Measurements from ENCODE around the gene LRRIQ3. TPM values are rescaled to one million over a fixed set of nuclear protein-coding genes. Genes with fewer than 3 reads are reported as not detected.

The LRRIQ3 gene
- polyA plus RNA-seq, 1 donor: 1.1 TPM

GRCh38 chr1:74012583-74012982 is 185.4 kb downstream of the LRRIQ3 start:
- Histone ChIP-seq H3K4me1 (ENCODE audit: control insufficient read depth, insufficient read depth, low read length) (no peaks in the 10 kb centered on the region), H3K4me3 (ENCODE audit: low read length) (no peak overlapping the region), H3K27ac (ENCODE audit: low read length) (no peak overlapping the region), H3K27me3 (ENCODE audit: control insufficient read depth, insufficient read depth, low read length) (no peaks in the 10 kb centered on the region), H3K9me3 (ENCODE audit: control insufficient read depth, low read depth, low read length) (no peaks in the 10 kb centered on the region), H3K36me3 (ENCODE audit: control insufficient read depth, insufficient read depth, low read length) (no peaks in the 10 kb centered on the region)
- WGBS (ENCODE audit: insufficient coverage, low lambda C conversion rate): 60% methylated on average over 1 of the region's 1 CpG
- no peak for DNase-seq

- no peaks in the 10 kb centered on the region for H3K27me3 ChIP-seq (ENCODE audit: control insufficient read depth, insufficient read depth, low read length)
- H3K4me1 ChIP-seq (ENCODE audit: control insufficient read depth, insufficient read depth, low read length): no peaks in the 10 kb centered on the region
- no peaks in the 10 kb centered on the region for H3K9me3 ChIP-seq (ENCODE audit: control insufficient read depth, low read depth, low read length)
- no peak overlapping the region for H3K27ac ChIP-seq (ENCODE audit: low read length)
- no peak for DNase-seq
- no peaks in the 10 kb centered on the region for H3K36me3 ChIP-seq (ENCODE audit: control insufficient read depth, insufficient read depth, low read length)
- H3K4me3 ChIP-seq (ENCODE audit: low read length): no peak overlapping the region
These were observed 186.2 kb downstream of the LRRIQ3 start for GRCh38 chr1:74011736-74012135.

GRCh38 chr1:74010206-74010605 is 187.8 kb downstream of the LRRIQ3 start:
- WGBS (ENCODE audit: insufficient coverage, low lambda C conversion rate): no CpG with 5 or more reads among the region's 7 CpGs
- Histone ChIP-seq H3K27ac (ENCODE audit: low read length) (no peak overlapping the region), H3K9me3 (ENCODE audit: control insufficient read depth, low read depth, low read length) (no peaks in the 10 kb centered on the region), H3K27me3 (ENCODE audit: control insufficient read depth, insufficient read depth, low read length) (no peaks in the 10 kb centered on the region), H3K4me3 (ENCODE audit: low read length) (no peak overlapping the region), H3K36me3 (ENCODE audit: control insufficient read depth, insufficient read depth, low read length) (no peaks in the 10 kb centered on the region), H3K4me1 (ENCODE audit: control insufficient read depth, insufficient read depth, low read length) (no peaks in the 10 kb centered on the region)
- DNase-seq: no peak

GRCh38 chr1:74005533-74005932 is 192.4 kb downstream of the LRRIQ3 start:
- Histone ChIP-seq H3K27me3 (ENCODE audit: control insufficient read depth, insufficient read depth, low read length) (no peaks in the 10 kb centered on the region), H3K36me3 (ENCODE audit: control insufficient read depth, insufficient read depth, low read length) (no peaks in the 10 kb centered on the region), H3K27ac (ENCODE audit: low read length) (no peak overlapping the region), H3K9me3 (ENCODE audit: control insufficient read depth, low read depth, low read length) (no peaks in the 10 kb centered on the region), H3K4me3 (ENCODE audit: low read length) (no peak overlapping the region), H3K4me1 (ENCODE audit: control insufficient read depth, insufficient read depth, low read length) (no peaks in the 10 kb centered on the region)
- 73% methylated on average over 3 of the region's 4 CpGs for WGBS (ENCODE audit: insufficient coverage, low lambda C conversion rate)
- no peak for DNase-seq

GRCh38 chr1:74003806-74004205 is 194.2 kb downstream of the LRRIQ3 start:
- H3K4me3 ChIP-seq (ENCODE audit: low read length): no peak overlapping the region
- H3K4me1 ChIP-seq (ENCODE audit: control insufficient read depth, insufficient read depth, low read length): no peaks in the 10 kb centered on the region
- no peaks in the 10 kb centered on the region for H3K36me3 ChIP-seq (ENCODE audit: control insufficient read depth, insufficient read depth, low read length)
- H3K27ac ChIP-seq (ENCODE audit: low read length): no peak overlapping the region
- H3K9me3 ChIP-seq (ENCODE audit: control insufficient read depth, low read depth, low read length): no peaks in the 10 kb centered on the region
- DNase-seq: no peak
- no peaks in the 10 kb centered on the region for H3K27me3 ChIP-seq (ENCODE audit: control insufficient read depth, insufficient read depth, low read length)

GRCh38 chr1:73998348-73998959 is 199.5 kb downstream of the LRRIQ3 start:
- DNase-seq: peak; percentile 16 to 39
- no peaks in the 10 kb centered on the region for H3K4me1 ChIP-seq (ENCODE audit: control insufficient read depth, insufficient read depth, low read length)
- no CpG with 5 or more reads among the region's 2 CpGs for WGBS (ENCODE audit: insufficient coverage, low lambda C conversion rate)
- H3K4me3 ChIP-seq (ENCODE audit: low read length): no peak overlapping the region
- no peaks in the 10 kb centered on the region for H3K9me3 ChIP-seq (ENCODE audit: control insufficient read depth, low read depth, low read length)
- no peaks in the 10 kb centered on the region for H3K27me3 ChIP-seq (ENCODE audit: control insufficient read depth, insufficient read depth, low read length)
- no peak overlapping the region for H3K27ac ChIP-seq (ENCODE audit: low read length)
- no peaks in the 10 kb centered on the region for H3K36me3 ChIP-seq (ENCODE audit: control insufficient read depth, insufficient read depth, low read length)

- Histone ChIP-seq H3K4me3 (ENCODE audit: low read length) (no peak overlapping the region), H3K27ac (ENCODE audit: low read length) (peak overlapping the region; percentile 45), H3K27me3 (ENCODE audit: control insufficient read depth, insufficient read depth, low read length) (no peaks in the 10 kb centered on the region), H3K36me3 (ENCODE audit: control insufficient read depth, insufficient read depth, low read length) (no peaks in the 10 kb centered on the region), H3K9me3 (ENCODE audit: control insufficient read depth, low read depth, low read length) (no peaks in the 10 kb centered on the region), H3K4me1 (ENCODE audit: control insufficient read depth, insufficient read depth, low read length) (peaks cover 15% of the 10 kb centered on the region)
- DNase-seq: peak; percentile 40 to 73
- 36% methylated on average over 3 of the region's 3 CpGs for WGBS (ENCODE audit: insufficient coverage, low lambda C conversion rate)
These were observed 217.5 kb downstream of the LRRIQ3 start for GRCh38 chr1:73980324-73981040.

GRCh38 chr1:73979684-73980083 is 218.3 kb downstream of the LRRIQ3 start:
- Histone ChIP-seq H3K4me3 (ENCODE audit: low read length) (no peak overlapping the region), H3K4me1 (ENCODE audit: control insufficient read depth, insufficient read depth, low read length) (peaks cover 15% of the 10 kb centered on the region), H3K27me3 (ENCODE audit: control insufficient read depth, insufficient read depth, low read length) (no peaks in the 10 kb centered on the region), H3K9me3 (ENCODE audit: control insufficient read depth, low read depth, low read length) (no peaks in the 10 kb centered on the region), H3K27ac (ENCODE audit: low read length) (no peak overlapping the region), H3K36me3 (ENCODE audit: control insufficient read depth, insufficient read depth, low read length) (no peaks in the 10 kb centered on the region)
- no peak for DNase-seq
- WGBS (ENCODE audit: insufficient coverage, low lambda C conversion rate): 100% methylated on average over 2 of the region's 2 CpGs

- Histone ChIP-seq H3K36me3 (ENCODE audit: control insufficient read depth, insufficient read depth, low read length) (no peaks in the 10 kb centered on the region), H3K9me3 (ENCODE audit: control insufficient read depth, low read depth, low read length) (no peaks in the 10 kb centered on the region), H3K4me1 (ENCODE audit: control insufficient read depth, insufficient read depth, low read length) (peaks cover 15% of the 10 kb centered on the region), H3K27me3 (ENCODE audit: control insufficient read depth, insufficient read depth, low read length) (no peaks in the 10 kb centered on the region), H3K27ac (ENCODE audit: low read length) (no peak overlapping the region), H3K4me3 (ENCODE audit: low read length) (no peak overlapping the region)
- WGBS (ENCODE audit: insufficient coverage, low lambda C conversion rate): no CpG with 5 or more reads among the region's 1 CpG
- no peak for DNase-seq
These were observed 219.0 kb downstream of the LRRIQ3 start for GRCh38 chr1:73978964-73979363.

Measured in large intestine (tissue), 3 donors.